Measurements from ENCODE around the gene CEP85.

Gene CEP85

GRCh38 chr1:26263212-26263611 is 29.2 kb downstream of the CEP85 start:
- Histone ChIP-seq H3K4me3 (ENCODE audit: low read depth, low read length) (no peak overlapping the region), H3K9ac (ENCODE audit: low read depth, low read length) (no peak overlapping the region), H3K27me3 (ENCODE audit: control insufficient read depth, insufficient read depth, low read length) (no peaks in the 10 kb centered on the region), H3K36me3 (ENCODE audit: control insufficient read depth, insufficient read depth, low read length) (peaks cover 77% of the 10 kb centered on the region), H3K4me1 (ENCODE audit: control insufficient read depth, insufficient read depth, low read length) (no peaks in the 10 kb centered on the region), H3K27ac (ENCODE audit: low read depth, low read length) (no peak overlapping the region), H3K9me3 (ENCODE audit: control insufficient read depth, insufficient read depth, low read length) (no peaks in the 10 kb centered on the region)

- H3K27me3 ChIP-seq (ENCODE audit: control insufficient read depth, insufficient read depth, low read length), result no peaks in the 10 kb centered on the region
- H3K4me1 ChIP-seq (ENCODE audit: control insufficient read depth, insufficient read depth, low read length), result no peaks in the 10 kb centered on the region
- no peak overlapping the region for H3K4me3 ChIP-seq (ENCODE audit: low read depth, low read length)
- no peak overlapping the region for H3K27ac ChIP-seq (ENCODE audit: low read depth, low read length)
- no peak overlapping the region for H3K9ac ChIP-seq (ENCODE audit: low read depth, low read length)
- peaks cover 3% of the 10 kb centered on the region; the same call in 1 of the 2 replicates for H3K9me3 ChIP-seq (ENCODE audit: control insufficient read depth, insufficient read depth, low read length)
- peaks cover 77% of the 10 kb centered on the region for H3K36me3 ChIP-seq (ENCODE audit: control insufficient read depth, insufficient read depth, low read length)
These were observed 31.4 kb downstream of the CEP85 start for GRCh38 chr1:26265405-26265804.

- no peak overlapping the region for H3K4me3 ChIP-seq (ENCODE audit: low read depth, low read length)
- no peak overlapping the region for H3K27ac ChIP-seq (ENCODE audit: low read depth, low read length)
- no peaks in the 10 kb centered on the region for H3K4me1 ChIP-seq (ENCODE audit: control insufficient read depth, insufficient read depth, low read length)
- no peak overlapping the region for H3K9ac ChIP-seq (ENCODE audit: low read depth, low read length)
- peaks cover 78% of the 10 kb centered on the region for H3K36me3 ChIP-seq (ENCODE audit: control insufficient read depth, insufficient read depth, low read length)
- H3K9me3 ChIP-seq (ENCODE audit: control insufficient read depth, insufficient read depth, low read length), result peaks cover 3% of the 10 kb centered on the region; the same call in 1 of the 2 replicates
- no peaks in the 10 kb centered on the region for H3K27me3 ChIP-seq (ENCODE audit: control insufficient read depth, insufficient read depth, low read length)
These were observed 34.5 kb downstream of the CEP85 start for GRCh38 chr1:26268290-26269197.

GRCh38 chr1:26269198-26269550 is 35.2 kb downstream of the CEP85 start:
- Histone ChIP-seq H3K9me3 (ENCODE audit: control insufficient read depth, insufficient read depth, low read length) (peaks cover 3% of the 10 kb centered on the region; the same call in 1 of the 2 replicates), H3K9ac (ENCODE audit: low read depth, low read length) (no peak overlapping the region), H3K27me3 (ENCODE audit: control insufficient read depth, insufficient read depth, low read length) (no peaks in the 10 kb centered on the region), H3K4me1 (ENCODE audit: control insufficient read depth, insufficient read depth, low read length) (no peaks in the 10 kb centered on the region), H3K27ac (ENCODE audit: low read depth, low read length) (no peak overlapping the region), H3K4me3 (ENCODE audit: low read depth, low read length) (no peak overlapping the region), H3K36me3 (ENCODE audit: control insufficient read depth, insufficient read depth, low read length) (peaks cover 75% of the 10 kb centered on the region)

GRCh38 chr1:26274801-26275425 is 40.9 kb downstream of the CEP85 start:
- H3K9ac ChIP-seq (ENCODE audit: low read depth, low read length), result no peak overlapping the region
- H3K9me3 ChIP-seq (ENCODE audit: control insufficient read depth, insufficient read depth, low read length), result no peaks in the 10 kb centered on the region
- no peaks in the 10 kb centered on the region for H3K27me3 ChIP-seq (ENCODE audit: control insufficient read depth, insufficient read depth, low read length)
- H3K4me1 ChIP-seq (ENCODE audit: control insufficient read depth, insufficient read depth, low read length), result peaks cover 15% of the 10 kb centered on the region; the same call in 1 of the 2 replicates
- peaks cover 78% of the 10 kb centered on the region for H3K36me3 ChIP-seq (ENCODE audit: control insufficient read depth, insufficient read depth, low read length)
- no peak overlapping the region for H3K4me3 ChIP-seq (ENCODE audit: low read depth, low read length)
- no peak overlapping the region for H3K27ac ChIP-seq (ENCODE audit: low read depth, low read length)

GRCh38 chr1:26275580-26276431 is 41.8 kb downstream of the CEP85 start:
- H3K4me3 ChIP-seq (ENCODE audit: low read depth, low read length), result no peak overlapping the region
- H3K4me1 ChIP-seq (ENCODE audit: control insufficient read depth, insufficient read depth, low read length), result peaks cover 18% of the 10 kb centered on the region; the same call in 1 of the 2 replicates
- H3K27me3 ChIP-seq (ENCODE audit: control insufficient read depth, insufficient read depth, low read length), result no peaks in the 10 kb centered on the region
- H3K36me3 ChIP-seq (ENCODE audit: control insufficient read depth, insufficient read depth, low read length), result peaks cover 69% of the 10 kb centered on the region
- peak overlapping the region; percentile 55 for H3K27ac ChIP-seq (ENCODE audit: low read depth, low read length)
- H3K9me3 ChIP-seq (ENCODE audit: control insufficient read depth, insufficient read depth, low read length), result no peaks in the 10 kb centered on the region
- H3K9ac ChIP-seq (ENCODE audit: low read depth, low read length), result no peak overlapping the region

GRCh38 chr1:26276432-26276838 is 42.4 kb downstream of the CEP85 start:
- Histone ChIP-seq H3K9ac (ENCODE audit: low read depth, low read length) (no peak overlapping the region), H3K4me1 (ENCODE audit: control insufficient read depth, insufficient read depth, low read length) (peaks cover 24% of the 10 kb centered on the region), H3K36me3 (ENCODE audit: control insufficient read depth, insufficient read depth, low read length) (peaks cover 64% of the 10 kb centered on the region), H3K27ac (ENCODE audit: low read depth, low read length) (peak overlapping the region; percentile 55), H3K9me3 (ENCODE audit: control insufficient read depth, insufficient read depth, low read length) (no peaks in the 10 kb centered on the region), H3K4me3 (ENCODE audit: low read depth, low read length) (no peak overlapping the region), H3K27me3 (ENCODE audit: control insufficient read depth, insufficient read depth, low read length) (no peaks in the 10 kb centered on the region)

GRCh38 chr1:26277261-26277661 is 43.3 kb downstream of the CEP85 start:
- Histone ChIP-seq H3K9me3 (ENCODE audit: control insufficient read depth, insufficient read depth, low read length) (no peaks in the 10 kb centered on the region), H3K9ac (ENCODE audit: low read depth, low read length) (no peak overlapping the region), H3K4me1 (ENCODE audit: control insufficient read depth, insufficient read depth, low read length) (peaks cover 30% of the 10 kb centered on the region), H3K27me3 (ENCODE audit: control insufficient read depth, insufficient read depth, low read length) (no peaks in the 10 kb centered on the region), H3K36me3 (ENCODE audit: control insufficient read depth, insufficient read depth, low read length) (peaks cover 55% of the 10 kb centered on the region), H3K27ac (ENCODE audit: low read depth, low read length) (no peak overlapping the region), H3K4me3 (ENCODE audit: low read depth, low read length) (no peak overlapping the region)

GRCh38 chr1:26277719-26278118 is 43.7 kb downstream of the CEP85 start:
- H3K9me3 ChIP-seq (ENCODE audit: control insufficient read depth, insufficient read depth, low read length), result no peaks in the 10 kb centered on the region
- peaks cover 33% of the 10 kb centered on the region for H3K4me1 ChIP-seq (ENCODE audit: control insufficient read depth, insufficient read depth, low read length)
- no peak overlapping the region for H3K27ac ChIP-seq (ENCODE audit: low read depth, low read length)
- H3K27me3 ChIP-seq (ENCODE audit: control insufficient read depth, insufficient read depth, low read length), result no peaks in the 10 kb centered on the region
- H3K9ac ChIP-seq (ENCODE audit: low read depth, low read length), result no peak overlapping the region
- peaks cover 54% of the 10 kb centered on the region for H3K36me3 ChIP-seq (ENCODE audit: control insufficient read depth, insufficient read depth, low read length)
- no peak overlapping the region for H3K4me3 ChIP-seq (ENCODE audit: low read depth, low read length)

GRCh38 chr1:26278303-26278702 is 44.3 kb downstream of the CEP85 start:
- H3K9ac ChIP-seq (ENCODE audit: low read depth, low read length), result no peak overlapping the region
- peaks cover 33% of the 10 kb centered on the region for H3K4me1 ChIP-seq (ENCODE audit: control insufficient read depth, insufficient read depth, low read length)
- peaks cover 48% of the 10 kb centered on the region for H3K36me3 ChIP-seq (ENCODE audit: control insufficient read depth, insufficient read depth, low read length)
- no peaks in the 10 kb centered on the region for H3K9me3 ChIP-seq (ENCODE audit: control insufficient read depth, insufficient read depth, low read length)
- H3K27ac ChIP-seq (ENCODE audit: low read depth, low read length), result no peak overlapping the region
- H3K27me3 ChIP-seq (ENCODE audit: control insufficient read depth, insufficient read depth, low read length), result no peaks in the 10 kb centered on the region
- no peak overlapping the region for H3K4me3 ChIP-seq (ENCODE audit: low read depth, low read length)

Measured in HUES48 (cell line).